Measurements from ENCODE around the gene LHFPL6.

The LHFPL6 gene

GRCh38 chr13:39509616-39510315, 93.2 kb downstream of the LHFPL6 start:
- no peak for DNase-seq

- peak; percentile 57 for DNase-seq
These were observed 96.2 kb downstream of the LHFPL6 start for GRCh38 chr13:39506559-39507390.

GRCh38 chr13:39505151-39505550, 97.8 kb downstream of the LHFPL6 start:
- no peak for DNase-seq

- no peak for DNase-seq
These were observed 99.9 kb downstream of the LHFPL6 start for GRCh38 chr13:39503048-39503447.

- DNase-seq = no peak
These were observed 101.2 kb downstream of the LHFPL6 start for GRCh38 chr13:39501702-39502324.

- DNase-seq = no peak
These were observed 103.4 kb downstream of the LHFPL6 start for GRCh38 chr13:39499604-39500003.

GRCh38 chr13:39498471-39499114, 104.4 kb downstream of the LHFPL6 start:
- no peak for DNase-seq

- no peak for DNase-seq
These were observed 106.5 kb downstream of the LHFPL6 start for GRCh38 chr13:39496506-39496905.

GRCh38 chr13:39494633-39495032, 108.4 kb downstream of the LHFPL6 start:
- no peak for DNase-seq

- no peak for DNase-seq
These were observed 109.0 kb downstream of the LHFPL6 start for GRCh38 chr13:39494006-39494405.

- no peak for DNase-seq
These were observed 112.9 kb downstream of the LHFPL6 start for GRCh38 chr13:39490136-39490535.

- DNase-seq = no peak
These were observed 116.2 kb downstream of the LHFPL6 start for GRCh38 chr13:39486758-39487157.

GRCh38 chr13:39485314-39485700, 117.7 kb downstream of the LHFPL6 start:
- peak; percentile 18 for DNase-seq

- DNase-seq = peak; percentile 62
These were observed 118.3 kb downstream of the LHFPL6 start for GRCh38 chr13:39484506-39485313.

GRCh38 chr13:39483326-39483725, 119.7 kb downstream of the LHFPL6 start:
- DNase-seq = peak; percentile 68

GRCh38 chr13:39481491-39481890, 121.5 kb downstream of the LHFPL6 start:
- DNase-seq = no peak

- DNase-seq = no peak
These were observed 128.4 kb downstream of the LHFPL6 start for GRCh38 chr13:39474600-39474999.

GRCh38 chr13:39469676-39470075, 133.3 kb downstream of the LHFPL6 start:
- DNase-seq = no peak

GRCh38 chr13:39468306-39468705, 134.7 kb downstream of the LHFPL6 start:
- DNase-seq = no peak

- no peak for DNase-seq
These were observed 139.4 kb downstream of the LHFPL6 start for GRCh38 chr13:39463611-39464010.

GRCh38 chr13:39462906-39463305, 140.1 kb downstream of the LHFPL6 start:
- no peak for DNase-seq

- DNase-seq = no peak
These were observed 140.6 kb downstream of the LHFPL6 start for GRCh38 chr13:39462428-39462827.
